Right renal pelvis (tissue), 4 donors: ENCODE data around the gene CYSTM1. TPM values are rescaled to one million over a fixed set of nuclear protein-coding genes. Genes with fewer than 3 reads are reported as not detected.
"Not testable (repeated sequence)": the region's sequence is repeated elsewhere in the genome, so short reads cannot be mapped to it uniquely, and the experiment has no call there.

Experiments used
- DNase-seq, 4 donors: peaks; one replicate each; pipeline ENCODE4 v3.0.0-alpha.2; 2013; ENCODE audit warnings: low read depth in 4 of 4, low spot score in 3 of 4, missing footprints in 1 of 4
- polyA plus RNA-seq, 4 donors: library from polyadenylated mRNA; unstranded; fragments of 120-200 nt; gene quantifications; one replicate each; pipeline ENCODE4 v1.2.1, GENCODE V29; 2013; ENCODE audit not compliant: insufficient read length in 4 of 4

CYSTM1 gene
- polyA plus RNA-seq, 4 donors, result 63.5 to 84.3 (median 78.1) TPM

GRCh38 chr5:140174014-140174413, 974 bp upstream of the CYSTM1 start:
- no peak for DNase-seq

GRCh38 chr5:140175367-140176030, 511 bp downstream of the CYSTM1 start:
- peak in 3 of 4 donors; percentile 45 to 60 (median 47) for DNase-seq

DNA sequence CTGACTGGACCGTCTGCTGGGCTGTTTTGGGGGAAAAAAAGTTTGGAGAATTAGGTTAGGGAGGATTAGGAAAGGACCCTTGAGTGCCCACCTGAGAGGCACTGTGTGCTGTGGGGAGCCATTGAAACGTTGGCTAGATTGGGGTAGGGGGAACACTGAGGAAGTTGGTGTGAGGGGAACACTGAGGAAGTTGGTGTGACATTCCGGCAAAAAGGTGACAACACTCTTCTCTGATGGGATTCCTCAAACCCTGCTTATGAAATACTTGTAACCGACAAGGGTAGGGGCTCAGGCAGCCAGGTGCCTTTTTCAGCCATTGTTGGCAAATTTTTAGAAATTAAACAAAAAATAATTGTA, 1.0 kb downstream of the CYSTM1 start:
- DNase-seq, result no peak

GRCh38 chr5:140178086-140178410, 3.1 kb downstream of the CYSTM1 start:
- DNase-seq, result no peak

- no peak for DNase-seq
Observed at GRCh38 chr5:140178482-140179116, 3.6 kb downstream of the CYSTM1 start.

DNA sequence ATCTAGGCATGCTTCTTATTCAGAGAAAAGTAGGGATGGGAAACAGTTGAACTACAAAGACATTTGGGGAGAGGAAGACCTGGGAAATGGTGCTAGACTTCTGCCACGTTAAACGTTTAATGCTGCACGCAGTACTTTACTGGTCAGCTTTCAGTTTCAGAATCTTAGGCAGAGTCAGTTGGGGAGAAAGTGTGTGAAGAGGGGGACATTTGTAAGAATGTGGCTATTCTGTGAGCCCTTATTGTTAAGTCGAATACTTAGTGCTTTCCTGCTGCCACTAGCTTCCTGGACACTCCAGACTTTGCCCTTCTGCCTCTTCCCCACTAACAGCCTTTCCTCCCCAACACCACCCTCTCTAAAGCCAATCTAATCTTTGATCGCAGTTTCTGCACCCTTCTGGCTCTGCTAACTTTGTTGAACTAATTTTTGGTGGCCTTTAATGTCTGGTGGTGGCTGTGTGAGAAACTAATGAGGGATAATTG, 6.1 kb downstream of the CYSTM1 start:
- no peak for DNase-seq

GRCh38 chr5:140181525-140181924, 6.5 kb downstream of the CYSTM1 start:
- DNase-seq, result no peak

GRCh38 chr5:140182075-140182711, 7.2 kb downstream of the CYSTM1 start:
- no peak for DNase-seq

- no peak for DNase-seq
Observed at GRCh38 chr5:140182803-140183367, 7.9 kb downstream of the CYSTM1 start.

- DNase-seq, result no peak
Observed at GRCh38 chr5:140185409-140185808, 10.4 kb downstream of the CYSTM1 start.

- DNase-seq, result no peak
Observed at GRCh38 chr5:140186267-140186671, 11.3 kb downstream of the CYSTM1 start.

GRCh38 chr5:140189253-140189652, 14.3 kb downstream of the CYSTM1 start:
- no peak for DNase-seq

DNA sequence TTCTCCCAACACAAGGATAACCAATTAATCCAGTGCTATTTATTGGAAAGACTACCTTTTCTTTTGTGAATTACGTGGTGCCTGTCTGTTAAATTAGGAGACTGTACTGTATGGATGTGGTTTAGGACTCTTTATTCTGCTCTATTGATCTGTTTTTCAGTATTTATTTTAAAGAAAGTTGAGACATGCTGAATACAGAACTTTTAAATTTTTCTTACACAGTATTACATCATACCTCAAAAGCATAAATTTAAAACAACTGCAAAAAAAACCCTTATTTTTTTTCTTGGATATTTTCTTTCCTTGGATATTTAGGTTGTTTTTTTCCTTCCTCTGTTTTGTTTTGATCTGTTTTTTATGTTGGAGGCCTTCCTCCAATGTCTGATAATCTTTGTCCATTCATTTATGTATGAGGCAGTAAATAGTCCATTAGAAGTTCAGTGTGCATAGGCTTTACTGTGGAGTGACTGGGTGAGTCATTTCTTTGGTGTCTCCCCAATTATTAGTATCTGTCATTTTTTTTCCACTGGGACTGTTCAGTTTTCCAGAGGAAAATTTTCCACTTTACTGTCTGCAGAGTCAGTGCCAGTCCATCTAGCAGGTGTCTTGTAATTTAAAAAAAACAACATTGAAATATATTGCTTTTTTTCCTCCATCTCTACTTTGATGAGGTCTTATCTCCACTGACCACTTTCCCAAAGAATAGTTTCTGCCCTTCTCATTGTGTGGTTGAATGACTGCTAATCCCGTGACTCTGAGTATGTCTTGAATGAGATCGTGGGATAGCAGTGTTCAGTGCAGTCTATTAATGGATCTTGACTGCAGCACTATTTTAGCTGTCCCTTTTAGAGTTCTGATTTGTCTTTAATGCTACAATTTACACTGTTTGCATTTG, 15.2 kb downstream of the CYSTM1 start:
- DNase-seq, result no peak

DNA sequence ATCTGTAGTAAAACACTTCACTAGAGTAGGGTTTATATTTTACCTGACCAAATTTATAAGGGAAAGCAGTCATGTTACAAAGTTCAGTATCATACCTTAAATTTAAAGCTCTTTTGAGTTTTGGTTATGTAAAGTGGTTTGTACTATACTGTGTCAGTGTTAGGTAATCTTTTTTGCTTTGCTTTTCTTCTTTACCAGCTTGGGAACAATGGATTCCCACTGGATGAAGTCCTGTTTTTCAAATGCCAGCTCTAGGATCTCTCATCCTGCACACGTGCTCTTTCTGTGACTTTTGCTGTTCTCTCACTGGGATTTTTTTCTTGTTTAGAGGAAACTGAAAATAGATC, 15.9 kb downstream of the CYSTM1 start:
- DNase-seq, result no peak

- no peak for DNase-seq
Observed at GRCh38 chr5:140192715-140193430, 17.9 kb downstream of the CYSTM1 start.

- DNase-seq, result no peak
Observed at GRCh38 chr5:140194662-140195061, 19.7 kb downstream of the CYSTM1 start.

DNA sequence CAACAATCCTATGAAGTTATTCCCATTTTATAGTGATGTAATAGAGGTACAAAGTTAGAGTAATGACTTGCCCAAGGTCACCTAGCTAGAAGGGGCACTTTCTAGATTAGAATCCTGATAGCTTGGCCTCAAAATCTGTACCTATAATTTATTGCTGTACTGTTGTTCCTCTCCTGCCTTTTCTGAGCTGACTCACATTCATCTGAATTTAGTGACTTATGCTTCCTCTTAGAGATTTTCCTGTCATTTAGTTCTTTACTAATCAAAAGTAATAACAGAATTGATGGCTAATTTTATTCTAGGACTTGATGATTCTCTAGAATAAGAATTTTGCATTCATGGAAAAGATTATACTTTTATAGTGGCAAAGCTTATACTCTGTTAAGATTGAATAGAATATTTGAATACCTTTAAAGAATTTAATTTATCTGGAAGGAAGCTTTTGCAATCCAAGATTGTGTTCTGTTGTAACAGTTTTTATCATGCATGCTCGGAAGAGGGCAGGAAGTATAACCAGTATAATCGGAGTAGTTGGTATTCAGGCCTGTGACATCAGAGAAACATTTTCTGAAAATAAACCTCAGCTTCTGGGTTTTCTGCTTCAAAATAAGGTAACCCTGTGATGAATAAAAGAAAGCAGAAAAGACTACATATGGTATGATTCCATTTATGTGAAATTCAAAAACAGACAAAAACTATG, 21.3 kb downstream of the CYSTM1 start:
- DNase-seq, result no peak

DNA sequence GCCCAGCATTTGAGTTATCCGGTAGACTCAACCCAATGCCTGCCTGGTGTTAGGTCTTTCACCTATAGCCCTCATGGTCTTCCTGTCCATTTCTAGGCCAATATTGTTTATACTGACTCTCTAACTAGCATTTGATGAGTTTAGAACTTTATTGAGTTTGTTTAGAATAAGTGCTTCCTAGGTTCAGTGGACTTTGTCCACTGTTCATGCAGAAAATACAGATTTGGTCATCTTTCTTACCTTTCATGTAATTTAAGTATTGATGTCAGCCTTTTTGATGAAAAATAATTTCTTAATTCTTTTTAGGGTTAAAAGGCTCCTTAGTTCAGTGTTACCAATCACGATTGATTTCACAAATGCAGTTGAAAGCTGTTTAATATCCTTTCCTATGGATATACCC, 22.0 kb downstream of the CYSTM1 start:
- no peak for DNase-seq

DNA sequence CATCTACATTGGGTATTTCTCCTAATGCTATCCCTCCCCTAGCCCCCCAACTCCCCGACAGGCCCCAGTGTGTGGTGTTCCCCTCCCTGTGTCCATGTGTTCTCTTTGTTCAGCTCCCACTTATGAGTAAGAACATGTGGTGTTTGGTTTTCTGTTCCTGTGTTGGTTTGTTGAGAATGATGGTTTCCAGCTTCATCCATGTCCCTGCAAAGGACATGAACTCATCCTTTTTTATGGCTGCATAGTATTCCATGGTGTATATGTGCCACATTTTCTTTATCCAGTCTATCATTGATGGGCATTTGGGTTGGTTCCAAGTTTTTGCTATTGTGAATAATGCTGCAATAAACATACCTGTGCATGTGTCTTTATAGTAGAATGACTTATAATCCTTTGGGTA, 23.9 kb downstream of the CYSTM1 start:
- not testable (repeated sequence) for DNase-seq

DNA sequence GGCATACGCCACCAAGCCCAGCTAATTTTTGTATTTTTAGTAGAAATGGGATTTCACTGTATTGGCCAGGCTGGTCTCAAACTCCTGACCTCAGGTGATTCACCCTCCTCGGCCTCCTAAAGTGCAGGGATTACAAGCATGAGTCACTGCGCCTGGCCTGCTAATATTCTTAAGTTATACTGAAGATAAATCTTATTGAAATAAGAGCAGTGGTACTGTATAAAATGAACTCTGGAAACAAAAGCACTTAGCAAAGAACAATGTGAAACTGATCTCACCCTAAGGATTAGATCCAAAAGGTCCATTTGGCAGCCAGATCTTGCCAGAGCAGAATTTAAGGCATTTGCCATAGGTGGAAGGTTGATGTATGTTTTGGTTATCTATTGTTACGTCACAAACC, 27.1 kb downstream of the CYSTM1 start:
- no peak for DNase-seq
